Erythroblast (primary cell): ENCODE measurements around the gene ZNF263.

Experiments
- GATA1 ChIP-seq: IDR thresholded peaks from 2 replicates; pipeline ENCODE4 v1.6.1; 2011; ENCODE audit warnings: low read depth, mild to moderate bottlenecking, control low read depth, low read length, moderate library complexity
- POLR2A ChIP-seq: IDR thresholded peaks from 2 replicates; pipeline ENCODE4 v1.6.1; 2011; ENCODE audit warnings: mild to moderate bottlenecking, low read length

DNA sequence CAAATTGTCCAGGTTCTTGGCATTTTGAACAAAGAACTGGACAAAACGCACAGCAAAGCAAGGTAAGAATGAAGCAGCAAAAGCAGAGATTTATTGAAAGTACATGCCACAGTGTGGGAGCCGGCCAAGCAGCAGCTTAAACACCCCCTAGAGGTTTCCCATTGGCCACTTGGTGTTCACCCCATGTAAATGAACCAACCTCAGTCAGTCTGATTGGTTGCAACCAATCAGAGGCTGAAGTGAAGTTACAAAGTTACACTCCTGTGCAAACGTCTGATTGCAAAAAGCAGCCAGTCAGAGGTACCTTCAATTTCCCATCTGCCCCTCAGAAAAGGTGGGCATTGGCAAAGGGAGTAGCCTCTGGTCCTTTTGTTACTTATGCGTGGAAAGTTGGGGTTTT is 8.8 kb upstream of the ZNF263 start:
- TF ChIP-seq POLR2A (no peak), GATA1 (no peak)
